GM12873 (cell line): Measurements from ENCODE around the gene UBAC2.

Experiments
- CTCF ChIP-seq: IDR thresholded peaks from 2 replicates; pipeline ENCODE4 v1.5.1; 2012; ENCODE audit warnings: low read depth, mild to moderate bottlenecking, moderate library complexity, low read length, control low read depth; ENCODE audit not compliant: insufficient read depth; ENCODE audit errors: missing control alignments

Gene UBAC2

GRCh38 chr13:99415014-99415650 lies 214.5 kb downstream of the UBAC2 start:
- TF ChIP-seq CTCF, result no peak

GRCh38 chr13:99415851-99416331 lies 215.2 kb downstream of the UBAC2 start:
- TF ChIP-seq CTCF, result no peak

DNA sequence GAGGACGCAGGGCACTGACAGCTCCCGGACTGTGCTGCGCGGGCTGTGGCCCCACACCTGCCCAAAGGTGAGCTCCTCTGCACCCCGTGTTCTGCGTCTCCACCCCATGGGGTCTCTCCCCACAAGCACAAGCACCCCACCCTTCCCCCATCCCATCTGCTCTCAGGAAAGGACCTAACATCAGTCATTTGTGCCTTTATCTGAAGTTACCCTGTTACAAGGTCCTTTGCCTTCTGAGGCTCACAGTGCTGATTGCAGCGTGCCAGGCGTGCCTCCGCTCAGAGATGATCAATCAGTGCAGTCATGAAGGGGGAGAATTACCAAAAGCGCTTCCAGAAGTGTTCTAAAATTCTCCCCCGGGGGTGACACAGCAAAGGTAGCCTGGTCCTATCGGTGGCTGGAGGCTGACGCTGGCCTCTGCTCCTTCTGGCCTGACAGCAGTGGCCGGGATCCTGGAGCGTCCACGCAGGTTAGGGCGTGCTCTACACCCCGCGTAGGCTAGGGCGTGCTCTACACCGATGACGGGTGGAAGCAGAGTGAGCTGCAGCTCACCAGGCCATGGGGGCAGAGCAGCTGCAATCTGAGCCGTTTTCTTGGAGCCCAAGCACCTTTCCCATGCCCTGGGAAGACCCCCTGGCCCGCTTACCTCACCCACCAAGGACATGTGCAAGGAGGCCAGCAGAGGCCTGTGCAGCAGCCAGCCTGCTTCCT lies 215.9 kb downstream of the UBAC2 start:
- no peak for TF ChIP-seq CTCF

- no peak for TF ChIP-seq CTCF
Observed at GRCh38 chr13:99417201-99418102, 216.8 kb downstream of the UBAC2 start.

DNA sequence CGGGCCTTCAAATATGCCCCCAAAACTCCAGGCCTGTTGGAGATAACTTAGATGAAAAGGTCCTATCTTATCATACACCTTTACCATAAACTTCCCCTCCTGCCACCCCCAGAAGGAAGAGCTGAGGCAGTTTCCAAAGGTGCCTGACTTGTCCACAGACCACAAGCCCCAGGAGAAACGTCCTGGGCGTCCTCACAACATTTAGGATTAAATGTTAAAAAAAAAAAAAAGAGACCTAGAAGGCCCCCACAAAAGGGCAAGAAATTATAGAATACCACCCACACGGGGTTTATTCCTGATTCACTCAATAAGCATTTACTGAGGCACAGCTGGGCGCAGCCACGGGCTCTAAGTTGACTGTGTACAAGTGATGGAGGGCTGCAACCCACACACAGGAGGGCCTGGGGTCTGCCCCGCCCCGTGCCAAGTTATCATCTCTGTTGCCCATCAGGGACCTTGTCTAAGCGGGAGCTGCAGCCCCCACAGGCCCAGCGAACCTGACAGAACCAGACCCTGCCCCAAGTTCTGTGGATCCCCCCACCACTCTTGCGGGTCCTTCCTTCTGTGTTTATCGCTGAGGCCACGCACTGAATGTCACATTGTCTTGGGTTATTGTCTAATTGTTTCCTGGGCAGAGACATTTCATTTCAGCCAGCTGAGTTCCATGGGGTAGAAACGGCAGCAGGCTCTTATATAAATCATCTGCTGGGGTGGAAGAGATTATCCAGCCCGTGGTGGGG lies 217.6 kb downstream of the UBAC2 start:
- TF ChIP-seq CTCF, result no peak

GRCh38 chr13:99418843-99419140 lies 218.1 kb downstream of the UBAC2 start:
- no peak for TF ChIP-seq CTCF

DNA sequence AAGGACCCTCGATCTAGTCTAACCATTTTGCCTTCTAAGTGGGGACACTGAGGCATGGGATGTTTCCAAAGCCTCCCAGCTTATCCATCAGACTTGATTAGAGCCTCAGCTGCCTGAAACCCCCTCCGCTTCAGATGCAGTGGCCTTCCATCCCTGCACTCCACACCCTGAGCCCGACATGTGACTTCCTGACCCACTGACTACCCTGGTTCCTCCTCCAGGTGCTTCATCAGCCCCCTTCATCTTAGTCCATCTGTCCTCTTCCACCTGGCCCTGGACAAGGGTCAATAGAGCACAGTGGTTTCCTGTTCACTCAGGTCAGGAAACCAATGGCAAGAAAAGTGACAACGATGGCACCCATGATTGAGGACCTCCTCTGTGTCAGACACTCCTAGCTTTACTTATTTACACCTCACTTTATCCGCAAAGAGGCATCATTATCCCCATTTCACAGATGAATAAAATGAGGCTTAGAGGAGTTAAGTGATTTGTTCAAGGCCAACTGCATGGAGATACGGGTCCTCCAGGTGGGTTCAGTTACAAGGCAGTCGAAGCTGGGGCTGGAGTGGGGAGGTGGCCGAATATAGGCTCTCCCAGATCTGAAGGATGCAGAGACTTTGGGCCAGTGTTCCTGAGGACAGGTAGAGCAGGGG lies 219.1 kb downstream of the UBAC2 start:
- no peak for TF ChIP-seq CTCF
